Endothelial cell of hepatic sinusoid (primary cell): ENCODE results near the gene LRP1.

Experiments
- in situ Hi-C: cut with HindIII; loops from 2 replicates; pipeline ENCODE4 v1.10.0; 2017; ENCODE audit warnings: low sequenced_read_pairs

LRP1 gene

DNA sequence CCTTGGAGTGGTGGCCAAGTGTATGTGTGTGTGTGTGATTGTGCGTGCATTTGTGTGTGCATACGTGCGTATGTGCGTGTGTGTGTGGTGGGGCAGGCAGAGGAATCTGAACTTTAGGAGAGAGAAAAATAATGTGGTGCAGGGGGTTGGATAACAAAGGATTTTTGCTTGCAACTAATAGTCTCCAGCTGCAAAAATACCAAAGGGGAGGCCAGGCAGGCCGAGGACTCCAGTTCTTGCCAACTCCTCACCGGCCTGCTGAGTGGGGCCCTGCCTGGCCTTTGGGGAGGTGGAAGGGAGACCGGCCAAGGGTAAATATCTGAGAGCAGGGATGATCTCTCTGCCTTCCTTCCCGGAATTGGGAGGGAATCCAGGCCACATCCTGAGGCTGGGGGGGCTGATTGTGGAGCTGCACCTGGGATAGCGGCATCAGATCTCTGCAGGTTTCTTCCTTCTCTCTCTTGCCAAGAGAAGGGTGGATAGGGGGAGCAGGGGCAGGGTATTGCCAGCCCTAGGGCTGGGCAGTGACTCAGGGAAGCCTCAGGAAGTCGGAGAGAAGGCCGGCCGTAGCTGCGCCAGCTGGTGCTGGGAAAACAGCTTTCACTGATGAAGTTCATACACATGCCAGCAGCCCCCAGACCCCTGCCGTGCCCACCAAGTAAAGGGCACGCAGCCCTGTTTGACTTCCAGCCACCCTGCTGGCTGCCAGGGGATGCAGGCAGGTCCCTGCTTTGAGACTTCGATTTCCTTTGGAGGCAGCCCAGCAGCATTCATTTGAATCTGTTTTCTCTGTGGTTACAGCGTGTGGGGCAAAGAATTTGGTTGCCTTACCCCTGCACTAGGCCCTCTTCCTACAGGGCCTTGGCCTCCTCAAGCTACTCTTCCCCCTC, 23.7 kb downstream of the LRP1 start:
- in situ Hi-C loops: no loop called here

DNA sequence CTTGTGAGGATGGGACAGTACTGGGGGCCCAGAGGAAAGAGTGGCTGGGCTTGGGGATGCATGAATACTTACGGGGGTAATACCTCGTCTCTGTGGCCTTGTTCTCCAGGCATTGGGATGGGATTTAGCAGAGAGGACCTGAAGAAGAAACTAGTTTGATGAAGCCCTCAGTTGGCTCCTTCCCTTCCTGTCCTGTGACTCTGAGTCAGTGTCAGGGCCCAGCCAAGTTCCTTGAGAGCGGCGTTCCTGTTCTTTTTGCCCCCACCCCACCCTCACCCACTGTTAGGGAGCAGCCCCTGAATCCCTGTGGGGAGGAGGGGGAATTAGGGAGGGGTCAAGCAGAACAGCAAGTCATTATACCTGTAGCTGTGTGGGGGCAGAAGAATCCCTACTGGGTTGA, 24.4 kb downstream of the LRP1 start:
- in situ Hi-C loops: no loop called here

DNA sequence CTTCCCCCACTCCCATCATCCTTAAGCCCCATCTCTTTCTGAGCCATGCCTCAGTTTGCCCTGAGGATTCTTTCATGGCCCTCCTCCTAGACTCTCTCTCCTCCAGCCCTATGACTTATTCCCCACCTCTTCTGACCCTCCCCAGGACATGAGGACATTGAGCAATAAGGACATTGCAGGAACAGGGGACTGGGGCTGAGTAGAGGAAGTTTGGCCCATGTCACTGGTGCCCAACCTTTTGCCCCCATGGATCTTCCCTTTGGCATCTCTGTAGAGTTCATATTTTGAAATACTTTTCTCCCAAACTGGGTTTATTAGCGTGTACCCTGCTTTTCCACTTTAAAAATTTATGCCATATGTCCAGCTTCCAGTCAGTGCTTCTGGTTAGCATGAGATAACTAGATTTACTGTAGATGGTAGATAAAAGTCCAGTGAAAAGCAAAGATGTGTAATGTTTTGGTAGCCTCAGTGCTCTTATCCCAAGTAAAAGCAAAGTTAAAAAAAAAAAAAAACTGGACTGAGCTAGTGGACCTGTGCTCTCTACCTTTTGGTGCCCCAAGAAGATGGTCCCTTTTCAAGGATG, 25.2 kb downstream of the LRP1 start:
- in situ Hi-C loops: no loop called here

DNA sequence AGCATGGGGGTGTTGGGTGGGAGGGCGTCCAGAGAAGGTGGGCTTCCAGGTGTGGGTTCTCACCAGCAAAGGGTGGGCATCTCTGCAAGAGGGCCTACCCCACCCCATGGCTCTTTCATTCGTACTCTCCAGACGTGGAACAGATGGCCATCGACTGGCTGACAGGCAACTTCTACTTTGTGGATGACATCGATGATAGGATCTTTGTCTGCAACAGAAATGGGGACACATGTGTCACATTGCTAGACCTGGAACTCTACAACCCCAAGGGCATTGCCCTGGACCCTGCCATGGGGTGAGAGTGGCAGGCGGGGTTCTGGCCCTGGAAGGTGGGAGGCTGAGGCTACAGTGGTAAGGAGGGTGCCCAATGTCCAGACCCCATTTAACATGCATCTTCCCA, 25.8 kb downstream of the LRP1 start:
- in situ Hi-C loops: no loop called here

DNA sequence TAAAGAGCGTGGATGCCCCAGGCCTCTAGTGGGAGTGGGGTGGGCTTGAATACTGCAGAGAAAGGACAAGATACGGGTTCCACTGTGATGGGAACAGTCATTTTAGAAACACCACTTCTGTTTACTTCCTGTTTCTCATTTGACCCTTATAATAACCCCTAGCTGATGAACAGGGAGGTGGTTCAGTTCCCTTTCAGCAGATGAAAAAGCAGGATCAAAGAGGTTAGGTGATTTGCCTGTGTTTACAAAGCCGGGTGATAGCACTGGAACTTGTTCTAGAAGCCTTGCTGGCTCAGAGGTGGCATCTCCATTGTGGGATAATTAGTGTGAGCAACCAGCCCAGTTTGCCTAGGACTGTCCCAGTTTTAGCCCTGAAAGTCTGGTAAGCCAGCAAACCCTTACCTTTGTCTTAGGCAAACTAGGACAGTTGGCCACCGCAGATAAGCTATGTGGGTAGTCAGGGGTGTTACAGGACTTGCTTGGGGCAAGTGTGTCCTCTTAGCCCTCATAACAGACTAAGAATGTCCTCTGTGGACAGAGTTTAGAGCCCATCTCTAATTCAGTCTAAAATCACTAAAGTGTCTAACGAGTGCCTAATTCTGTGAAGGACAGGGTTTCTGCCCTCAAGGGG, 26.6 kb downstream of the LRP1 start:
- in situ Hi-C loops: no loop called here

DNA sequence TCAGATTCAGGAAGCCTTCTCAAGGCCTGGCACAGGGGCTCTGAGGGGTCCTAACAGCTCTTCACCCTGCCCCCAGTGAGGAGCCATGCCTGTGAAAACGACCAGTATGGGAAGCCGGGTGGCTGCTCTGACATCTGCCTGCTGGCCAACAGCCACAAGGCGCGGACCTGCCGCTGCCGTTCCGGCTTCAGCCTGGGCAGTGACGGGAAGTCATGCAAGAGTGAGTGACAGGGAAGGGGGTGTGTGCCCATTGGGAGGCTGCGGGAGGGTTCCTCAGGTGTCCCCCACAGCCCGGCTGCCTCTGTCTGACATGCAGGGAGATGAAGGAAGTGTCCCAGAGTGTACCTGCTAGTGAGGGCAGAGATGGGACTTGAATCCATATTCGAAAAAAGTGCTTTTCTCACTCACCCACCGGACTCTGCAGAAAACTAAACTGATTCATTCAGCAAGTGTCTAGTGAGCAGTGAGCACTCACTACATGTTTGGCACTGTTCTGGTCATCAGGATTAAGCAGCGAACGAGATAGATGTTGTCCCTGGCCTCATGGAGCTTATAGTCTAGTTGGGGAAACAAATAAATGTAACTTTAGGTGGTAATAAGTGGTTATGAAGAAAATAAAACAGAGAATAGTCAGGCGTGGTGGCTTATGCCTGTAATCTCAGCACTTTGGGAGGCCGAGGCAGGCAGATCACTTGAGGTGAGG, 28.6 kb downstream of the LRP1 start:
- in situ Hi-C loops: no loop called here

DNA sequence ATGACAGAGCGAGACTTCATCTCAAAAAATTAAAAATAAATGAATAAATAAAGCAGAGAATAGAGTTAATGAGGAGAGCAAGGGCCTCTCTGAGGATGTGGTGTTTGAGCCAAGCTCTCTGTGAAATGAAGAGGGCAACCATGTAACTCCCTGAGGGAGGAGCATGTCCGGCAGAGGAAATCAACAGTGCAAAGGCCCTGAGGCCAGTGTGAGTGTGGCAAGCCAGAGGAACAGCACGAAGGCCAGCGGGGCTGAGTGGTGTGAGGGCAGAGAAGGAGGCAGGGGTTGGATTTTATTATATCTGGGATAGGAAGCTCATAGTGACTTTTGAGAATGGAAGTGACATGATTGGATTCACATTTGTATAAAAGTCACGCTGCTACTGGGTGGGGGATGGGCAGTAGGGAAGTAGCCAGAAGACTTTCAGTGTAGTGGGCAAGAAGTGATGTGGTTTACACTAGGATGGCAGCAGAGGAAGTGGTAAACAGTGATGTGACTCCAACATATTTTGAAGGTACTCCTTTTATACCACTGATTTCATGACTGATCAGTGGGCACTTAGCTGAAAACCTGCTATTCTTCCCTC, 29.4 kb downstream of the LRP1 start:
- in situ Hi-C loops: no loop called here

DNA sequence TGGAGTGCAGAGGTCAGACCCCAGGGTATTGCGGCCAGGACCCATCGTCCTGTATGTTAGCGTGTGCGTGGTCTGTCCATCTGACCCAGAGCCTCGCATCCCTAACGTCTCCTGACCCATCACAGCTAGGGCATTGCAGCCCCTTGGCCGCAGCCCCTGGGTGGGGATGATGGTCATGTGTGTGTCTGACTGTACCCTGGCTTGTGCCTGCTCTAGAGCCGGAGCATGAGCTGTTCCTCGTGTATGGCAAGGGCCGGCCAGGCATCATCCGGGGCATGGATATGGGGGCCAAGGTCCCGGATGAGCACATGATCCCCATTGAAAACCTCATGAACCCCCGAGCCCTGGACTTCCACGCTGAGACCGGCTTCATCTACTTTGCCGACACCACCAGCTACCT, 29.9 kb downstream of the LRP1 start:
- in situ Hi-C loops: no loop called here

DNA sequence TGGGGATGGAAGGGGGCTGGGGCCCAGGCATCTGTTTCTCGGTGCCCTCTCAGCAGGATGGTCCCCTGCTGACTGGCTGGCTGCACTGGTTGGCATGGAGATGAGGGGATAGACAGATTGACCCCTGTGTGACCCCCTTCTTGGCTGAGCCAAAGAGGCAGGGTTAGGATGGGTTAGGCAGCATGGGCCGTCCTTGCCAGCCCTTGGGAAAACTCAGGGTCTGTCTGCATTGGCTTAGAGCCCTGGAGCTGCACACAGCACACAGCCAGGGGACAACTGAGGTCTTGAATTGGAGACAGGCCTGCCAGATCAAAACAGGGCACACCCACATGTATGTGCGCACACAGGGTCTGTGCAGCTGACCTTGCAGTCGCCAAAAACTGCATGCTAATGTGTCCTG, 30.4 kb downstream of the LRP1 start:
- in situ Hi-C loops: no loop called here

DNA sequence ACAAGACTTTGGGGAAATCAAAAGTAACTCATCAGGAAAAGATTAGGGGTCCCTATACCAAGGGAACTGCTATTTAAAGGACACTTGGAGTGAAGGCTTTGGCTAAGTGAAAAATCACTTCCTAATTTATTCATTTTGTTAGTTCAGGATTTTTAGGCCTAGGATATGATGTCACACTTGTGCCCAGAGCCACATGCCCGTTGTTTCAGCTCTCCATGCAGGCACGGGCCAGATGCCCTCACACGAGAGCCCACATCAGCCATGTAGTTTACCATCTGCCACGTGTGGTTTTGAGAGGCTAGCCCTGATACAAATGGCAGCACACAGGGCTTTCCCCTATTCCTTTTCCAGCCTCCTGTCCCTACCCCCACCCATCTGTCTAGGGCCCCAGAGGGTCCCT, 31.0 kb downstream of the LRP1 start:
- in situ Hi-C loops: no loop called here

DNA sequence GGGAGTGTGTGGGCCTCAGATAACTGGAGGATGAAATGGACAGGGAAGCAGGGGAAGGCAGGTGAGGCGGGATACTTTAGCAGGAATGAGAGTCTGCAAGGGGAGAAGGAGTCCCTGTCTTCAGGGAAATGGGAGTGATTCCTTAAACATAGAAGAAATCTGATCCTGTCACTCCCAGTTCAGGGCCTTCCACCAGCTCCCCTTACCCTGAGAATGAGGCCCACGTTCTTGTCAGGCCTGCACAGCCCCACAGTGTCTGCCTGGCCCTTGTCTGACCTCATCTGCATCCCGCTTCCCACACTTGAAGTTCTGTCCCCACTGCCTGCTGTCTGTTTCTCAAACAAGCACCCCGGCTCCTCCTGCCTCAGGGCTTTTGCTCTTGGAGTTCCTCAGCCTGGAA, 31.8 kb downstream of the LRP1 start:
- in situ Hi-C loops: no loop called here

DNA sequence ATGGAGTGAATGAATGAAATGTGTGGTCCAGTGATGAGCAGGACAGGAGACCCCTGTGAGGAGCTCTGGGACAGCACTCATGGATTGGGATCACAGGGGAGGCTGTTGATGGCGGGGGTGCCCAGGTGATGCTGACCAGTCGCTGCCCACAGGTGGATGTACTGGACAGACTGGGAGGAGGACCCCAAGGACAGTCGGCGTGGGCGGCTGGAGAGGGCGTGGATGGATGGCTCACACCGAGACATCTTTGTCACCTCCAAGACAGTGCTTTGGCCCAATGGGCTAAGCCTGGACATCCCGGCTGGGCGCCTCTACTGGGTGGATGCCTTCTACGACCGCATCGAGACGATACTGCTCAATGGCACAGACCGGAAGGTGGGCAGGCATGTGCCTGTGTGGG, 32.5 kb downstream of the LRP1 start:
- in situ Hi-C loops: no loop called here

DNA sequence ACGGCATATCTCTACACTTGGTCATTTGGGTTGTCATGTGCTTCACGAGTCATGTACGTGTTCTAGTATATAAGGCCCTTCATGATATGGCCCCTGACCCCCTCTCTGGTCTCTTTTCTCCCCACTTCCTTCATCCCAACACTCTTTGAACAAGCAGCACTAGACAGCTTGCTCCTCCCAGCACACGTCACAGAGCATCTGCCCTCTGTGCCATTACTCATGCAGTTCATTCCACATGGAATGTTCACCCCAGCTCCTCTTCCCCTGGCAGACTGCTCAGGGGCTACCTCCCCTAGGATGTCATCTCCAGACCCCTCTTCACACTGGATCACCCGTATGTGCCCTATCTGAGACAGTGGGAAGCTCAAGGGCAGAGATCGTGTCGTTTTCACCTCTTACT, 33.2 kb downstream of the LRP1 start:
- in situ Hi-C loops: no loop called here

DNA sequence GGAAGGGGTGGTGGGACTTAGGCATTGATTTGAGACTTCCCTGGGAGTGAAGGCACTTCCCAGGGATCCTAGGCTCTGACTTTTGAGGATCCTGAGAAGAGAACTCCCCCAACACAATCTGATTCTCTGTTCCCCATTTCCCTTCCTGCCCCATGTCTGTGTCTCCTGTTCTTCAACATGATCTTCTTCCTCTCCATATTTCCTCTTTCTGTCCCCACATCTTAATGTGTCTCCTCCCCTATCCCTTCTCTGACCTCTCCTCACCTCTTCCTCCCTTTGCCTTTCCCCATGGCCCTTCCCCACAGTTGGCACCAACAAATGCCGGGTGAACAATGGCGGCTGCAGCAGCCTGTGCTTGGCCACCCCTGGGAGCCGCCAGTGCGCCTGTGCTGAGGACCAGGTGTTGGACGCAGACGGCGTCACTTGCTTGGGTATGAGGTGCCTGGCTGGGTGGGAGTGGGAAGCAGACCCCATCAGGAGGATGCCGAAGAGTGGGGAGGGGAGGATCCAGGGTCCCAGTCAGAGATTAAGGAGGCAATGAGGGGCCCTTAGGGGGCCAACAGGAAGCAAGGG, 34.4 kb downstream of the LRP1 start:
- in situ Hi-C loops: no loop called here

DNA sequence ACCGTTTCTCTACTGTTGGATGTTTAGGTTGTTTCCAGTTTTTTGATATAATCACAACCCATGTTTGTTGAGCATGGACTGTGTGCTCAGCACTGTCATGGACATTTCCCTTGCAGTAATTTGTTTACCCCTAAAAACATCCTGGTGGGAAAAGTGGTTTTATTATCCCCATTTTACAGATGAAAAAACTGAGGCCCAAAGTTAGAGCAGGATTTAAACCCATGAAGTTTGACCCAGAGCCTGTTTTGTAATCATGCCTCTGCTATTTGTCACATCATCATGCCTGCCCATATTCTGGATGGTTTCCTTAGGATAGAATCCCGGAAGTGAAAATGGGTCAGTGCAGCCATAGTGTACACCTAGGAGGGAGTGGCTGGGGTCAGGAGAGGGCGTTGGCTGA, 36.2 kb downstream of the LRP1 start:
- in situ Hi-C loops: no loop called here

DNA sequence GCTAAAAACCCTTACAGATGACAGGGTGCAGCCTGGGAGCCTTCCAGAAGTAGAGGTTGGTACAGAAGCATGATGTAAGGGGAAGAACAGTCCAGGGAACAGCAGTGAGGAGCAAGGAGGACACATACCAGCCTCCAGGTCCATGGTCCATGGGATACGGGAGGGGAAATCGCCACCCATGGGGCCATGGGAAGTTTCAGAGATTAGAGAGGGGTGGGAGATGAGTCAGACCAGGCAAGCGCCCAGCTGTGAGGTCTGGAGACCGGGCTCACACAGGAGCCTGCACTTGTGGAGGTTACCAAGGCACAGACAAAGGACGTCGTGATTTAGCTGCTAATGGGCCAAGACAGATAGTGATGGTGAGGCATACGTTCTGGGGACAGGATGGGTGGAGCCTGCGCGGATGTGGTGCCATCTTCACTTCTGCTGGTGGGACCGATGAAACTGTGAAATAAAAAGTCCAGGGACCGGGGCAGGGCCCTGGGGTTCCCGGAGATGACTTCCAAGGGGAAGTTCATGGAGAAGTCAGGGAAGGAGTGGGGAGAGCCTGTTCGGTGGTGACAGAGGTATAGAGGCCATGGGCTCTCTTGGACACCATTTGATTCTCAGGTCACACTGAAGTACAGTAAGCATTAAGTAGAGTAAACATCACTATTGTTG, 36.8 kb downstream of the LRP1 start:
- in situ Hi-C loops: no loop called here

DNA sequence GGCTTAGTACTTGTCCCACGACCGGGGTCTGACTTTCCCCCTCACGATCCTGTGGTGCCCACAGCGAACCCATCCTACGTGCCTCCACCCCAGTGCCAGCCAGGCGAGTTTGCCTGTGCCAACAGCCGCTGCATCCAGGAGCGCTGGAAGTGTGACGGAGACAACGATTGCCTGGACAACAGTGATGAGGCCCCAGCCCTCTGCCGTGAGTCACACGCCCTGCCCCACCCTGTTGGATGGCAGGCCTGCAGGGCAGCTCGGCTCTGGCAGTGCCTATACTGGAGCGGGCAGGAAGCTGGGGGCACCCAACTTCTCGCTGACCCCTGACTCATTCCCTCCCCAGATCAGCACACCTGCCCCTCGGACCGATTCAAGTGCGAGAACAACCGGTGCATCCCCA, 37.5 kb downstream of the LRP1 start:
- in situ Hi-C loops: no loop called here

DNA sequence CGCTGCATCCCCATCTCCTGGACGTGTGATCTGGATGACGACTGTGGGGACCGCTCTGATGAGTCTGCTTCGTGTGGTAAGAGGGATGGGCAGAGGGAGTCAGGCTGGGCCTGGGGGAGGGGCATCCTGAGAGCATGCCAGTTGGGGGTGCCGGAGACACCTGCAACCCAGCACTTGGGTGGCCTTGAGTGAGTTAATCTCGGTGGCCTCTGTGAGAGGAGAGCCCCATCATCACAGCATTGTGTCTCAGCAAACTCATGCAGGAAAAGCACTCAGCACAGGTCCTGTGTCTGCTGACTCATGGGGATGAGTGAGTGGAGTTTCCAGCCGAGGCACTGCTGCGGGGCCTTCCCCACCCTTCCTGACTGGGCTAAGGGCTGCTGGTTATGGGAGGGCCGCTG, 38.7 kb downstream of the LRP1 start:
- in situ Hi-C loops: no loop called here

DNA sequence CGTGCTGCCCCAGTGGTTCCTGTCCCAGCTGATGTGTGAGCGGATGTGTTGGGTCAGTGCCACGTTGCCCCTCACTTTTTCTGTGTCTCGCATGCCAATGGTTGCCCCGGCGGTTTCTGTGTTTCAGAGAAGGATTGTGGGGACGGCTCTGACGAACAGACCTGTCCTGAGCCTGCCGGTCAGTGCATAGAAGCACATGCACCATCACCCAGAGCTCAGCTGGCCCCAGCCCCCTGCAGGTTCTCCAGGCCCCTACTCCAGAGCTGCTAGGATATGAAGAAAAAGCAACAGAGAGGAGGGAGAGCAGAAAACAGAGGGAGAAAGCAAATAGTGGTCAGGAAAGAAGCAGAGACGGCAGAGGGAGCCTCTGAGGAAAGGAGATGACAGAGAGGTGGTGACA, 39.8 kb downstream of the LRP1 start:
- in situ Hi-C loops: no loop called here

DNA sequence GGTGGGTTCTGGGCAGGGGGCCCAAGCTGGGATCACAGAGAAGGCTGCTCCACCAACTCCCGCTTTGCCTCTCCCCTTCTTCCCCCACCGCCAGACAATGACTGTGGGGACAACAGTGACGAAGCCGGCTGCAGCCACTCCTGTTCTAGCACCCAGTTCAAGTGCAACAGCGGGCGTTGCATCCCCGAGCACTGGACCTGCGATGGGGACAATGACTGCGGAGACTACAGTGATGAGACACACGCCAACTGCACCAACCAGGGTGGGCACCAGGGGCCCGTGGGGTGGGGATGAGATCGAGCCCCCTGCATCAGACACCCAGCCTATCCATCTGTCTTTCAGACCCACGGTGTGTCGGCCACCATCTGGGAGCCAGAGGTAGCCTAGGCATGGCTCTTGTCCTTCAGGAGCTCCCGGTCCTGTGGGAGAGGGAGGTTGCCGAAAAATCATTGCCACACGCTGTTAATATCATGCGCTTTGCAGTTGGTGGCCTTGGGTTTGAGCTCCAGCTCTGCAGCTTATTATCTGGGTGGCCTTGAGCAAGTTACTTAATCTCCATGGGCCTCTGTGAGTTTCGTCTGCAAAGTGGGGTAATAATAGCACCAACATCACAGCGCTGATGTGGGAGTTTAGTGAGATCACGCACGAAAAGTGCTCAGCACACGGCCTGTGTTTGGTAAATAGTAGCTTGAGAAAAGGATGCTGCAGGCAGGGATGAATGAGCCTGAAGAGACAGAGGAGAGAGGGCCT, 40.9 kb downstream of the LRP1 start:
- in situ Hi-C loops: no loop called here
